ENCODE measurements around the gene XPC. TPM values are rescaled to one million over a fixed set of nuclear protein-coding genes. Genes with fewer than 3 reads are reported as not detected.
"Not testable (repeated sequence)": the region's sequence is repeated elsewhere in the genome, so short reads cannot be mapped to it uniquely, and the experiment has no call there.

XPC gene
- total RNA-seq, 1 experiment from 2014 or later = 8.2 TPM

DNA sequence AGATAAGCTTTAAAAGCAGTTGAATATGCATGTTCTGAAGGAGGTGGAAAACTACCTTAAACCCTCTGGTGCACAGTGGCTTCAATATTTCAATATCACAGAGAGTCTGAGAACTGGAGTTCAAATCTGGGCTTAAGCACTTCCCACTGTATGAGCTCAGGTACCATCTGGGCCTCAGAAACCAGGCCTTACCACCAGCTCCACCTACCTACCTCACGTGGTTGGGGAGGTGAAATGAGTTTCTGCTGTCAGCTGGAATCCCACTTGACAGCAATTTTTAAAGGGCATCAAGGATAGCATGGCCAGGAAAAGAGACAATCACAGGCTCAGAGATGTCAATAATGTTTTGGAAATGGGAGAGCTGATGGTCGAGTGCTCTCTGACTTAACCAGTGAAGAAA lies 58.8 kb downstream of the XPC start:
- DNase-seq (ENCODE audit: low read depth) = no peak

DNA sequence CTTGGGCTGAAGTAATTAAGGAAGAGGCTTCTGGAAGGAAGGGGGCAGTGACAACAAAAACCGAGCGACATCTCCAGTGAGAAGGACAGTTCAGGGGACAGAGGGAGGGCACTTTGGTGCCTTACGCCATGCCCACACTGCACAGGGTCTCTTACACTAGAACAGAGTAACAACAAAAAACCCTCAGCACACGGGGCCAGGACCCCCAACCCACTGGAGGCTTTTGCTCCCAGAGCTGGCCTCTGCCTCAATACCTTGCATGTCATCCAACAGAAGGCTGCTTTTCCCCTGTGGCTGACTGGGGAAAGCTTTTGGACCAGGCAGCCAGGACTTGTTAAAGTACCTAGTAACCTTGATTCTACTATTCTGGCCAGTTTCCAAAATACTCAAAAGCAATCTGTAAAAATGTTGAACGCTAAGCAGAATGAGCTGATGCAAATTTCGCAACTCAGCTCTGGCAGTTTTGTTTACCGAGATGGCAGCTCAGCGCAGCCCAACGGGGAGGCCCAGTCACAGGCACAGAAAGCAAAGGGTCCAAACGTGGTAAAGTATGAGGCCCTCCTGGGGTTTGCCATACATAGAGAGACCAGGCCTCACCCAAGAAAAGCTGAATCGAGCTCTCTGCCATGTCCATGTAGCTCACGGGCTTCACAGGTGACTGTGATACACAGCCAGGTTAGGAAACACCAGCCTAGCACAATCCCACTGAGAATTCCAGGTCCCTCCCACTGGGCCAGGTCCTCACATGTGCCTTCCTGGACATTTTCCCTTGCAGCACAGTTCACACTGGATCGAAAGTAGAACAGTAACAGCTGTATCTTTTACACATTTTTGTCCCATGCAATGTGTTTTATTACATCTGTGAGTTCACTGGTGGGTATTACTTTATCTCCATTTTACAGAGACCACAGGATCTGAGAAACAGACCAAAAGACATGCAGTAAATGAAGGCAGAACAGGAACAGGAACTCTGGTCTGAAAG lies 59.7 kb downstream of the XPC start:
- no peak for DNase-seq (ENCODE audit: low read depth)

DNA sequence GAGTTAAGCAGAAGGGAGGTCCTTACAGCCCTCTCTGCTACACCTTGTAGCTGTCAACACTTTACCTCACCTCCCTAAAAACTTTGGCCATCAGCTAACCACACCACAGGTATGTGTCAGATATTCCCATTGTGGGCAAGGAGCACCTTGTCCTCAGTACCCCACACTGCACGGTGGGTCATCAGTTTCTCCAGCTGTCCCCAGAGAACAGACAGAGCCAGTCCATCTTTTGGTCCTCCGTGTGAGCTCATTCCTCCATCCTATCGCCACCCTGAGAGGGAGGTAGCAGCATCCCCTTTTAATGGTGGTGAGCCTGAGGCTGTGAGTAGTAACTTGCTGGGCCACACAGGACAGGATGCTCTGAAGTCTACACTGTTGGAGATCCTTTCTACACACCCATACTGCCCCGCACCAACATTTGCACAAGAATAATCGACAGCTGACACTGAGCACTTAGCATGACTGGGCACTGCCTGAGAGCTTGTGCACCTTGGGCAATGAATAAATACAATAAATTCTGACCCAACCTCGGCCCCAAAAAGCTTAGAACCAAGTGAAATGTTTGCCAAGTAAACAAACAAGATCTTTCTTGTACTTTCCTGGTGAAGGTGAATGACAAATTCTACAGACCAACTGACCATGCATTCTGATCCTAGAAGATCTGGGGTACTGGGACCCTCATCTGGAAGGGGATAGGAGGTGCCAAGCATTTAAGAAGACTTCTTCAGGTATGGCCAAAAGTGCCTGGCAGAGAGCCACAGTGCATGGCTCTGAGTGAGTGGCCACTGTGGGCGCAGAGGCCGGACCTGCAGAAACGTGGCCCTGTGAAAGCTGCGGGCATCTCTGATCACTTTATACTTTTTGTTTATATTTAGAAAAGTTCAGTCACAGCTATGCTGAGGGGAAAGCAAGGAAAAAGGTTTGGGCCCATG lies 60.7 kb downstream of the XPC start:
- DNase-seq (ENCODE audit: low read depth) = no peak

DNA sequence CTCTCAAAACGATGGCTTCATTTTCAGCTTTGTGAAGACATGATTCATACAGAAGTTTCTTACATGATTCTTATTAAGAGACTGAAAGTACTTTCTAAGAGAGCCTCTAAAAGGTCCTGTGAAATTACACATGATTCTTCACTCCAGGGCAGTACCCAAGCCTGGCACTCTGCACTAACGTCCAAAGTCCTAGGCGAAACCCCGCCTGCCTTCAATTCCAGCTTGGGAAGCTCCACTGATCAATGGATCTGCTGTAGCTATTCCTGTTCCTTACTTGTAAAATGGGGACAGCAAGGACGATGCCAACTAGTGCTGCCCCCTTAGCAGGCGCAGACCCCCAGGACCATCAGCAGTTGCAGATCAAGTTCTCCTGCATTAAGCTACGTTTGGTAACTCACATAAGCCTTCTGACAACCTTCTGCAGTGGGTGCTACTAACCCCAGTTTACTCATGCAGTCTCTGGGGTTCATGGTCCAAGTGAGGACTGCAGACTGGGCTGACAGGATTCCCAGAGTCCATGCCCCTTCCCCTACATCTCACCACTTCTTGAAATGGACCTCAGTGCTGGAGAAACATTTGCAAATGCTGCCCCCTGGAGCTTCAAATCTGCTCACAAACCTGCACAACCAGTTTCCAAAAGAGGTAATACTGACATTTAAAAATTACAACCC lies 64.3 kb downstream of the XPC start:
- DNase-seq (ENCODE audit: low read depth) = no peak

DNA sequence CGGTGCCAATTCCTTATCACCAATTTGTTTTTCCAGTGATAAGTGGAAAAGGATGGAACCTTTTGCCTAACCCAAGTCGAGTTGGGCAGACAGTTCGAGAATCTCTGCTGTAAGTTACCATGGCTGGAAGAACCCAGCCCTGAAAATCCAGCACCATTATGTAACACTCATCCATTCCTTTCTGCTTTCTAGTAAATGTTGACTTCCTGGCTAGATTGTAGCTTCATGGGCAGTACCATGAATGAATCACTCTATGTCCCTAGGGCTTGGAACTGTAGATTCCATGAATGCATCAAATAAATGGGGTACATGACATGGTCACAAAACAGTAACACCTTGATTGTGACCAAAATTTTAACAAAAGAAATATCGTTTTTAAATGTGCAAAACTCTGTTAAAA lies 67.7 kb downstream of the XPC start:
- no peak for DNase-seq (ENCODE audit: low read depth)

DNA sequence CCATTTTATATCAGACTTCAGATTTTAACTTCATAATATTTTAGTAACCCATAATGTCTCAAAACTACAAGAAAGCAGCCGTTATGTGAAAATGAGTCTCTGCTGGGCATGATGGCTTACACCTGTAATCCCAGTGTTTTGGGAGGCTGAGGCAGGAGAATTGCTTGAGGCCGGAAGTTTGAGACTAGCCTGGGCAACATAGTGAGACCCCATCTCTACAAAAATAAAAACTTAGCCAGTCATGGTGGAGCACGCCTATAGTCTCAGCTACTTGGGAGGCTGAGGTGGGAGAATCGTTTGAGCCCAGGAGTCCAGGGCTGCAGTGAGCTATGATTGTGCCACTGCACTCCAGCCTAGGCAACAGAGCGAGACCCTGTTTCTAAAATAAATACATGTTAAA lies 68.6 kb downstream of the XPC start:
- DNase-seq (ENCODE audit: low read depth) = not testable (repeated sequence)

DNA sequence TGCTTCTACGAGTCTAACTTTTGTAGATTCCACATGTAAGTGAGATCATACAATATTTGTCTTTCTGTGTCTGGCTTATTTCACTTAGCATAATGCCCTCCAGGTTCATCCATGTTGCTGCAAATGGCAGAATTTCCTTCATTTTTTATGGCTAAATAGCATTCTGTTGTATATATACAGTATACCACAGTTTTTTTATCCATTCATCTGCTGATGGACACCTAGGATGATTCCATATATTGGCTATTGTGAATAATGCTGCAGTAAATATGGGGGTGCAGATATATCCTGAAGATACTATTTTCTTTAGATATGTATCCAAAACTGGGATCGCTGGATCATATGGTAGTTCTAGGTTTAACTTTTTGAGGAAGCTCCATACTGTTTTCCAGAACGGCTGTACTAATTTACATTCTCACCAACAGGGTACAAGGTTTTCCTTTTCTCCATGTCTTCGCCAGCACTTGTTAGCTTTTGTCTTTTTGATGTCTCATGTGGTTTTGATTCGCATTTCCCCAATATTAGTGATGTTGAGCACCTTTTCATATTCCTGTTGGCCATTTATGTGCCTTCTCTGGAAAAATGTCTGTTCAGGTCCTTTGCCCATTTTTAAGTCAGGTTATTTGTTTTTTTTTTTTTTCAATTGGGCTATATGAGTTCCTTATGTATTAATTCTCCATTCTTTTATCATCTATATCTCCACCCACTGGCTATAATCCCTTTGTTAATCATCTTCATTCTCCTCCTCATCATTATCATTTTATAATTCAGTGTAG lies 80.6 kb downstream of the XPC start:
- no peak for DNase-seq (ENCODE audit: low read depth)

DNA sequence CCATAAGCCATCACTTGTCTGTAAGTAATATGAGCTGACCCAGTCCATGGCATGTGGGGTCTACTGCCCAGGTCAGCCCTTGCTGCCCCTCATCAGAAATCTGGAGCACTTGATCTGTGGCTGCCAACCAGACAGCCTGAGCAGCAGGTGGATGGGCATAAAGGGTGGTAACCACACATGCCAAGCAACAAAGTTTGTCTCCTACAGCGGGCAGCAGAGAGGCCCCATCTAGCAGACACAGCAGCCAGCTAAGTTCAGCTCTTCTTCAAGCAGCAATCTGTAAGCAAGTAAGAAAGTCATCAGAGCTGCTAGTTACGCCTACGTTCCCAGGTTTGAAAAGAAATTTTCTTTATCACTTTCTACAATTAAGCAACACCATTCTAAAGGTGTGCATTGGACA lies 81.7 kb downstream of the XPC start:
- no peak for DNase-seq (ENCODE audit: low read depth)

Other genes starting within 250 kb of the XPC start
- gene CHCHD4, start 53.7 kb downstream of the XPC start, total RNA-seq (2014; rRNA removed; shearing (Covaris generic)) = 32.7 and 44.5 TPM in 2 replicates
- gene TMEM43, start 53.5 kb downstream of the XPC start, total RNA-seq (2014; rRNA removed; shearing (Covaris generic)) = 65.9 and 69.8 TPM in 2 replicates
- 22.3 and 22.9 TPM in 2 replicates for gene LSM3, start 216 bp upstream of the XPC start, total RNA-seq (2014; rRNA removed; shearing (Covaris generic))
- gene SLC6A6, start 224.0 kb upstream of the XPC start, total RNA-seq (2014; rRNA removed; shearing (Covaris generic)) = 10.7 and 10.8 TPM in 2 replicates